ENCODE results near the gene ZNF565. TPM values are rescaled to one million over a fixed set of nuclear protein-coding genes. Genes with fewer than 3 reads are reported as not detected.

Gene ZNF565
- total and polyA plus RNA-seq, 2 of the 13 experiments (the other 11 are each of a cell fraction or from before 2014, with no cell fraction given): 1.8 to 5.2 TPM

DNA sequence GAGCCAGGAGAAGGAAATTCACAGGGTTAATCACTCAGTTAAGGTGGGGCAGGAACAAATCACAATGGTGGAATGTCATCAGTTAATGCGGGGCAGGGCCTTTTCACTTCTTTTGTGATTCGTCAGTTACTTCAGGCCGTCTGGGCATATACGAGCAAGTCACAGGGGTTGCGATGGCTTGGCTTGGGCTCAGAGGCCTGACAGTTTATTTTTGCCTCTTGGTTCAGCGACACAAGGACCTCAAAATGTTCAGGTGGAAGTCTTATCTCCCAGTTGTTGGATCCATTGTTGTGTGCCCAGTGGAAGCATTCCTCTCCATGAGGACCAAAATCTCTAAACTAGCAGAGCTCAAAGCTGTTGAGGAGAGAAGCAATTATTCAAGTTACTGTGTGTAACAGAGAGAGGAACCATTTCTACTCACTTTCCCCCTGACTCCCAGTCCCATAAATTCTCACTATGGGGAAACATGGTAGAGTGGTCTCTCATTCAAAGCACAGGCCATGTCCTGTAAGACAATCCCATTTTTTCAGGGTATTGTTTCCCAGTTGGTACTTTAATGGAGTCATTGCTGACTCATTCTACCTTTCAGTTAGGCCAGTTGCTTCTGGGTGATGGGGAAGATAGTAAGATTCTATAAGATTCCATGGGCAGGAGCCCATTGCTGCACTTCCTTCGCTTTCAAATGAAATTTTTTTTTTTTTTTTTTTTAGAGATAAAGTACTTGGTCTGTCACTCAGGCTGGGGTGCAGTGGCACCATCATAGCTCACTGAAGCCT, 53.5 kb downstream of the ZNF565 start:
- DNase-seq (ENCODE audit: low spot score) (no peak), FAIRE-seq (no peak), ATAC-seq (no peak)
- Histone ChIP-seq H3K4me2 (ENCODE audit: low read depth, low read length) (no peak overlapping the region), H3K79me2 (ENCODE audit: insufficient read depth, low read length) (no peaks in the 10 kb centered on the region), H3K27ac (ENCODE audit: extremely low read length, insufficient read depth, low read length) (no peak overlapping the region), H3K4me1 (ENCODE audit: insufficient read depth, low read length) (no peaks in the 10 kb centered on the region), H3K9me3 (ENCODE audit: low read length) (no peaks in the 10 kb centered on the region), H3K27me3 (ENCODE audit: control insufficient read depth in 1 of 2, insufficient read depth in 2 of 2, low read length in 2 of 2) (no peaks in the 10 kb centered on the region), H3K9ac (ENCODE audit: insufficient read depth, low read depth, low read length) (no peak overlapping the region), H2AFZ (ENCODE audit: low read length) (no peak overlapping the region), H4K20me1 (ENCODE audit: insufficient read depth, low read length) (no peaks in the 10 kb centered on the region), H3K4me3 (replicated peaks in 1 of 3; ENCODE audit: insufficient read depth in 1 of 3, low read depth in 2 of 3, low read length in 3 of 3) (no peak overlapping the region), H3K36me3 (replicated peaks in 1 of 2; ENCODE audit: control insufficient read depth in 1 of 2, insufficient read depth in 2 of 2, low read length in 2 of 2) (no peaks in the 10 kb centered on the region)
- intact Hi-C loops (cut with micrococcal nuclease; ENCODE audit: unreplicated experiment): no loop called here
- no TSS peak for BruUV-seq (replicated peaks)
- in situ Hi-C loops (cut with HindIII; ENCODE audit: extremely low pct_ligation_motif_present, low pct_unique_long_range_greater_than_20kb): no loop called here
- TF ChIP-seq, protein P1, sequence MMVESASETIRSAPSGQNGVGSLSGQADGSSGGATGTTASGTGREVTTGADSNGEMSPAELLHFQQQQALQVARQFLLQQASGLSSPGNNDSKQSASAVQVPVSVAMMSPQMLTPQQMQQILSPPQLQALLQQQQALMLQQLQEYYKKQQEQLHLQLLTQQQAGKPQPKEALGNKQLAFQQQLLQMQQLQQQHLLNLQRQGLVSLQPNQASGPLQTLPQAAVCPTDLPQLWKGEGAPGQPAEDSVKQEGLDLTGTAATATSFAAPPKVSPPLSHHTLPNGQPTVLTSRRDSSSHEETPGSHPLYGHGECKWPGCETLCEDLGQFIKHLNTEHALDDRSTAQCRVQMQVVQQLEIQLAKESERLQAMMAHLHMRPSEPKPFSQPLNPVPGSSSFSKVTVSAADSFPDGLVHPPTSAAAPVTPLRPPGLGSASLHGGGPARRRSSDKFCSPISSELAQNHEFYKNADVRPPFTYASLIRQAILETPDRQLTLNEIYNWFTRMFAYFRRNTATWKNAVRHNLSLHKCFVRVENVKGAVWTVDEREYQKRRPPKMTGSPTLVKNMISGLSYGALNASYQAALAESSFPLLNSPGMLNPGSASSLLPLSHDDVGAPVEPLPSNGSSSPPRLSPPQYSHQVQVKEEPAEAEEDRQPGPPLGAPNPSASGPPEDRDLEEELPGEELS (CRISPR knock-in tag; IDR thresholded peaks at IDR 0.05): no peak
- no peak for TF ChIP-seq HOXA9 (CRISPR knock-in tag; IDR thresholded peaks at IDR 0.05; ENCODE audit: borderline replicate concordance)
- TF ChIP-seq KDM4B (CRISPR knock-in tag; IDR thresholded peaks at IDR 0.05): no peak
- no peak for TF ChIP-seq ZBTB3 (CRISPR knock-in tag; IDR thresholded peaks at IDR 0.05; ENCODE audit: borderline replicate concordance, low read depth)
- TF ChIP-seq ZNF619 (CRISPR knock-in tag; IDR thresholded peaks at IDR 0.05): no peak
- TF ChIP-seq SRSF4 (IDR thresholded peaks at IDR 0.05; ENCODE audit: low read depth, low read length, poor library complexity, severe bottlenecking): no peak
- no peak for TF ChIP-seq RFX1 (IDR thresholded peaks at IDR 0.05)
- TF ChIP-seq, protein P2, sequence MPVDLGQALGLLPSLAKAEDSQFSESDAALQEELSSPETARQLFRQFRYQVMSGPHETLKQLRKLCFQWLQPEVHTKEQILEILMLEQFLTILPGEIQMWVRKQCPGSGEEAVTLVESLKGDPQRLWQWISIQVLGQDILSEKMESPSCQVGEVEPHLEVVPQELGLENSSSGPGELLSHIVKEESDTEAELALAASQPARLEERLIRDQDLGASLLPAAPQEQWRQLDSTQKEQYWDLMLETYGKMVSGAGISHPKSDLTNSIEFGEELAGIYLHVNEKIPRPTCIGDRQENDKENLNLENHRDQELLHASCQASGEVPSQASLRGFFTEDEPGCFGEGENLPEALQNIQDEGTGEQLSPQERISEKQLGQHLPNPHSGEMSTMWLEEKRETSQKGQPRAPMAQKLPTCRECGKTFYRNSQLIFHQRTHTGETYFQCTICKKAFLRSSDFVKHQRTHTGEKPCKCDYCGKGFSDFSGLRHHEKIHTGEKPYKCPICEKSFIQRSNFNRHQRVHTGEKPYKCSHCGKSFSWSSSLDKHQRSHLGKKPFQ (CRISPR knock-in tag; IDR thresholded peaks at IDR 0.05; ENCODE audit: insufficient replicate concordance): no peak
- no peak for TF ChIP-seq ZNF17 (CRISPR knock-in tag; IDR thresholded peaks at IDR 0.05)
- TF ChIP-seq ZNF83 (CRISPR knock-in tag; IDR thresholded peaks at IDR 0.05; ENCODE audit: borderline replicate concordance): no peak
- 99% methylated on average over 7 of the region's 7 CpGs for WGBS (ENCODE audit: low lambda C conversion rate)
- POLR2A ChIA-PET: no interaction called here
- CTCF ChIA-PET (ENCODE audit: low intra/inter-chr PET ratio, low total read pairs): no interaction called here

Data from HepG2 (cell line).